ENCODE measurements around the gene FGD6.

Gene FGD6

DNA sequence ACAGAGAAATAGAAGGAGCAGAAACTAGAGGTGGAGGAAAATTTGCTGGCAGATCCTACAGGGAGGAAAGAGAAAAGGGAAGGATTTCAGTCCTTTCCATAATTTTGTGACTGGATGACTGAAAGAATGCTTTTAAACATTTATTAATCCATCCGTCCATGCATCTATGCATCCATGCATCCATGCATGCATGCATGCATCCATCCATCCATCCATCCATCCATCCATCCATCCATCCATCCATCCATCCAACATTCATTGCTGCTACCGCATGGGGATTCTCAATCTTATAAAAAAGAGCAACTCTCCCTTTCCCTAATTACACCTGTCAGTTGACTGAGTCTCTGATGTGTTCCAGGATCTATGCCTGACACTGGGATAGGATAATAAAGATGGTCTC is 88.2 kb downstream of the FGD6 start:
- no peaks in the 10 kb centered on the region for H3K4me1 ChIP-seq (ENCODE audit: insufficient read depth, low read length)
- no peak overlapping the region for H3K9ac ChIP-seq (ENCODE audit: low read depth, low read length)
- peaks cover 18% of the 10 kb centered on the region for H3K36me3 ChIP-seq (ENCODE audit: insufficient read depth, low read length)
- H3K9me3 ChIP-seq (ENCODE audit: control insufficient read depth, insufficient read depth, low read length): no peaks in the 10 kb centered on the region

DNA sequence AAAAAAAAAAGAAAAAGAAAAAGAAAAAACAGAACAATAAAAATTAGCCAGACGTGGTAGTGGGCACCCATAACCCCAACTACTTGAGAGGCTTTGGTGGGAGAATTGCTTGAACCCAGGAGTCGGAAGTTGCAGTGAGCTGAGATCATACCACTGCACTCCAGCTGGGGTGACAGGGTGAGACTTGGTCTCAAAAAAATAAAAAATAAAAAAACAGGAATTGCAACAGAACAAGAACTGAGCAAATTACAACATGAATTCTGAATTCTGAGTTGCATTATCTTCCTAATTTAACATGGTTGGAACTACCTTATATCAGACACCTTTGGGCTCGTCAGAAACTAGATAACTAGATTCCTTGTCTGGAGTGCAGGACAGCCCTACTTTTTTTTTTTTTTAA is 90.5 kb downstream of the FGD6 start:
- Histone ChIP-seq H3K9ac (ENCODE audit: low read depth, low read length) (no peak overlapping the region), H3K4me1 (ENCODE audit: insufficient read depth, low read length) (no peaks in the 10 kb centered on the region), H3K9me3 (ENCODE audit: control insufficient read depth, insufficient read depth, low read length) (no peaks in the 10 kb centered on the region), H3K36me3 (ENCODE audit: insufficient read depth, low read length) (peaks cover 11% of the 10 kb centered on the region)

DNA sequence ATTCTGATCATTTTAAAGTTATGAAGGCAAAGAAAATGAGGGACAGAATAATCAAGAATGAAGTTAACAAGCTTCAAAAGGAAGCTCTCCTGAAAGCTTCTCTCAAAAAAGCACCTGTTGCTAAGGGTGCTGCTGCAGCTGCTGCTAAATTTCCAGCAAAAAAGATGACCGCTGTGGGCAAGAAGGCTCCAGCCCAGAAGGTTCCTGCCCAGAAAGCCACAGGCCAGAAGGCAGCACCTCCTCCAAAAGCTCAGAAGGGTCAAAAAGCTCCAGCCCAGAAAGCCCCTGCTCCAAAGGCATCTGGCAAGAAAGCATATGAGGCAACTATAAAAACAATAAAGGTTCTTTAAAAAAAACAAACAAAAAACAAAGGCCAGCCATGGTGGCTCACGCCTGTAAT is 91.2 kb downstream of the FGD6 start:
- no peaks in the 10 kb centered on the region for H3K4me1 ChIP-seq (ENCODE audit: insufficient read depth, low read length)
- H3K36me3 ChIP-seq (ENCODE audit: insufficient read depth, low read length): peaks cover 7% of the 10 kb centered on the region
- no peaks in the 10 kb centered on the region for H3K9me3 ChIP-seq (ENCODE audit: control insufficient read depth, insufficient read depth, low read length)
- H3K9ac ChIP-seq (ENCODE audit: low read depth, low read length): no peak overlapping the region

DNA sequence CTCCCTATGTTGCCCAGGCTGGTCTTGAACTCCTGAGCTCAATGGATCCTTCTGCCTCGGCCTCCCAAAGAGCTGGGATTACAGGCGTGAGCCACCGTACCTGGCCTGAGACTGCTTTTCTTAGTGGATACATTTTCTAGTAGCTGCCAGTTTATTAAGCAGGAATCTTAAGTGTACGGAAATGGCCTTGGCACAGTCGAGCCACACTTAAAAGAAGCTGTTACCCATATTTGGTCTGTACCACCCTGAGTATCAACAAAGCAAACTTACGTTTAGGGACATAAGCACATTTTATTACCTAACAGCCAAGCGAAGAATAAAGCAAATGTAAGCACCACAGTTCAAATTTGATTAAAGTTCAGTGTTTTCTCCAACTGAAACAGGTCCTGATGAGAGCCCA is 93.2 kb downstream of the FGD6 start:
- Histone ChIP-seq H3K9me3 (ENCODE audit: control insufficient read depth, insufficient read depth, low read length) (no peaks in the 10 kb centered on the region), H3K4me1 (ENCODE audit: insufficient read depth, low read length) (no peaks in the 10 kb centered on the region), H3K9ac (ENCODE audit: low read depth, low read length) (no peak overlapping the region), H3K36me3 (ENCODE audit: insufficient read depth, low read length) (peaks cover 7% of the 10 kb centered on the region)

DNA sequence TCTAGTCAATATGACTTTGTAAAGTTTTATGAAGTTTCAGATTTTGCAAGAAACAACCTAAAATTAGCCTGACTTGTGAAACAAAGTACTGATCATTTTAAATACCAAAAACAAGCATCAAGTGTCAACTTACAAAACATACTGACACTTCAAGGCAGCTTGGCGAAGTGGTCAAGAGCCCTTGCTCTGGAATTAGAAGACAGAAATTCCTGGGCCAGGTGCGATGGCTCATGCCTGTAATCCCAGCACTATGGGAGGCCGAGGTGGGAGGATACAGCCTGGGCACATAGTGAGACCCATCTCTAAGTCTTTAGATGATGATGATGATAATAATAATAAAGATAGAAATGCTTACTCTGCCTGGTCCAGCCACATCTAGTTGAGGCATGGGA is 98.5 kb downstream of the FGD6 start:
- Histone ChIP-seq H3K4me1 (ENCODE audit: insufficient read depth, low read length) (peaks cover 22% of the 10 kb centered on the region), H3K9ac (ENCODE audit: low read depth, low read length) (no peak overlapping the region), H3K9me3 (ENCODE audit: control insufficient read depth, insufficient read depth, low read length) (no peaks in the 10 kb centered on the region), H3K36me3 (ENCODE audit: insufficient read depth, low read length) (no peaks in the 10 kb centered on the region; the same call in 1 of the 2 replicates)

DNA sequence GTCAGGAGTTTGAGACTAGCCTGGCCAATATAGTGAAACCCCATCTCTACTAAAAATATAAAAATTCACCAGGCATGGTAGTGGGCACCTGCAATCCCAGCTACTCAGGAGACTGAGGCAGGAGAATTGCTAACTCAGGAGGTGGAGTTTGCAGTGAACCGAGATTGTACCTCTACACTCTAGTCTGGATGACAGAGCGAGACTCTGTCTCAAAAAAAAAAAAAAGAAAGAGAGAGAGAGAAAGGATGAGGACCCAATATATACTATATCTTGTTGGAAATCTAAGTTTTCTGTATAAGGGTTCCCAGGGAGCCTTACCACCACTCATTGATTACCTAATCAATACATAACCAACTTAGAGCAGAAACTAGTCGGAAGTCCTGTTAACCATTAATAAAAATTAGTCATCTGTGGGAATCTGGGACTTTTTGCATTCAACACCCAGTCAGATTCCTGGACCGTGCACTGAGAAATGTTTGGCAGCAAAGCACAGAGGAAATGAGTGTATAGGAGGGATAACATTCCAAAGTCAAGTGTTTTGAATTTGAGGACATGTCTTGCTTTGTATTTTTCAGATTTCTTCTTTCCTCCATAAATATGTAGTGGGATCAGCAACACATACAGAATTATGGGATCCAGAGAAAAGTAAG is 99.0 kb downstream of the FGD6 start:
- H3K4me1 ChIP-seq (ENCODE audit: insufficient read depth, low read length): peaks cover 22% of the 10 kb centered on the region
- H3K36me3 ChIP-seq (ENCODE audit: insufficient read depth, low read length): no peaks in the 10 kb centered on the region; the same call in 1 of the 2 replicates
- no peak overlapping the region for H3K9ac ChIP-seq (ENCODE audit: low read depth, low read length)
- H3K9me3 ChIP-seq (ENCODE audit: control insufficient read depth, insufficient read depth, low read length): no peaks in the 10 kb centered on the region

DNA sequence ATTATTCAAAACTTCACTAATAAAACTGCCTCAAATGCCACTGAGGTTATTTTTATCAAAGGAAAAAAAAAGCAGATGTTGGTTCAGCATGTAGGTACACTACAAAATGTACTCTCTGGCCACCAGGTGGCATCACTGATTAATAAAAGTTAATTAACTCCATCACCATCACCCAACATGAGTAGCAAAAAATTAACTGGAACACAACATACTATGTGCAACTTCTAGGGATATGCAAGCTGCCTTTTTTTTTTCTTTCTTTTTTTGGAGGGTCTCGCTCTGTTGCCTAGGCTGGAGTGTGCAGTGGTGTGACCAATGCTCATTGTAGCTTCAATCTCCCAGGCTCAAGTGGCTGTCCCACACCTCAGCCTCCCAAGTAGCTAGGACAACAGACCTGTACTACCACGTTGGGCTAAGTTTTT is 100.1 kb downstream of the FGD6 start:
- no peaks in the 10 kb centered on the region for H3K9me3 ChIP-seq (ENCODE audit: control insufficient read depth, insufficient read depth, low read length)
- H3K9ac ChIP-seq (ENCODE audit: low read depth, low read length): no peak overlapping the region

DNA sequence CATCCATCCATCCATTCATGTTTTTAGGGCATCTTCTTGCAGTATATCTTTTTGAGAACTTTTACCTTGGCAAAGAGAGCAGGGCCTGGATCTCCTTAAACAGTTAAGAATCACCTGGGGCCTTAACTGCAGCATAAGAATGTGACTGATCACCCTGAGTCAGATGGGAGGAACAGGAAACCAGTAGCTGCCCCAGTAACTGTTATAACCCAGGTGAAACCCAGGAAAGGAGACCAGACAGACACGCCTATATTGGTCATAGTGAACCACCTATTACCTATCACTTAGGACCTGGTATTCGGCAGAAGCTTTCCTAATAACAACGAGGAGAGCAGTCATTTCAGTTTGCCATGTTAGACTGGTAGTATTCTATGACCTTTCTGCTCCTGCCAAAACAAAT is 100.5 kb downstream of the FGD6 start:
- no peak overlapping the region for H3K9ac ChIP-seq (ENCODE audit: low read depth, low read length)
- H3K9me3 ChIP-seq (ENCODE audit: control insufficient read depth, insufficient read depth, low read length): no peaks in the 10 kb centered on the region
- H3K36me3 ChIP-seq (ENCODE audit: insufficient read depth, low read length): peaks cover 6% of the 10 kb centered on the region; the same call in 1 of the 2 replicates
- H3K4me1 ChIP-seq (ENCODE audit: insufficient read depth, low read length): peaks cover 22% of the 10 kb centered on the region

More for the DNA sequence above, 100.1 kb downstream of the FGD6 start:
- peaks cover 22% of the 10 kb centered on the region for H3K4me1 ChIP-seq (ENCODE audit: insufficient read depth, low read length)
- H3K36me3 ChIP-seq (ENCODE audit: insufficient read depth, low read length): peaks cover 6% of the 10 kb centered on the region; the same call in 1 of the 2 replicates

DNA sequence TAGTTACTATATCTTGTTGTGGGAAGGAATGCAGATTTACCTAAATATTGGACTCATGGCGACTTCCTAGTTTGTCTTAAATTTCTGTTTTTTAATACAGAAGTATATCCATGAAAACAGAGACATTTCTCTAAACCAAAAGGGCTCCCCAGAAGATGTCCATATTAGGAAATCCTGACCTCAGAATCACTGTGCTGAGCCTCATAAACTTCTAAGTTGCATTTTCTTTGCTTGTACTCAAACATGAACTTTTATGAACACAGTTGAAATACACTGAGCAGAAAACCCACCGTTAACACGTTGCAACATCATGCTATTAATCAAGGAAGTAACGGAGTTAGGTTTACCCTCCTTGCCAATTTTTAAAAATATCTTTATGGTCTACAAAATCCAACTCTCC is 100.9 kb downstream of the FGD6 start:
- no peaks in the 10 kb centered on the region for H3K9me3 ChIP-seq (ENCODE audit: control insufficient read depth, insufficient read depth, low read length)
- peaks cover 22% of the 10 kb centered on the region for H3K4me1 ChIP-seq (ENCODE audit: insufficient read depth, low read length)
- peaks cover 6% of the 10 kb centered on the region; the same call in 1 of the 2 replicates for H3K36me3 ChIP-seq (ENCODE audit: insufficient read depth, low read length)
- H3K9ac ChIP-seq (ENCODE audit: low read depth, low read length): no peak overlapping the region

DNA sequence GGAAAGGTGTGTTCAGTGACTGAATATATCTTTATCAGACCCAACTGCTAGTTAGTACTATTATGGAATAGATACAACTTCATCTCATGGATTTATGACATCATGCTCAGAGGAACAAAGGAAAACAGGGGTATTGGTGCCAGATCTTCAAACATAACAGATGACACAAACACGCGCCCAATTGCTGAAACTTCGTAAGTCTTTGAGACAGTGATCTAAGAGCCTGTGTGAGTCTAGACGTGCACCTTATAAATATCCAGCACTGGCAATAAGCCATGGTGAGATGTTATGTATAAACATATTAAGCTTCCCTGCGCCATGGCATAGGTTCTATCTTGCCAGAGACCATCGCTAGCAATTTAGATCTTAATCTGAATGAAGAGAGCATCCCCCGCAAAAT is 101.6 kb downstream of the FGD6 start:
- H3K9me3 ChIP-seq (ENCODE audit: control insufficient read depth, insufficient read depth, low read length): no peaks in the 10 kb centered on the region
- no peak overlapping the region for H3K9ac ChIP-seq (ENCODE audit: low read depth, low read length)
- H3K4me1 ChIP-seq (ENCODE audit: insufficient read depth, low read length): peaks cover 22% of the 10 kb centered on the region
- H3K36me3 ChIP-seq (ENCODE audit: insufficient read depth, low read length): peaks cover 7% of the 10 kb centered on the region; the same call in 1 of the 2 replicates

DNA sequence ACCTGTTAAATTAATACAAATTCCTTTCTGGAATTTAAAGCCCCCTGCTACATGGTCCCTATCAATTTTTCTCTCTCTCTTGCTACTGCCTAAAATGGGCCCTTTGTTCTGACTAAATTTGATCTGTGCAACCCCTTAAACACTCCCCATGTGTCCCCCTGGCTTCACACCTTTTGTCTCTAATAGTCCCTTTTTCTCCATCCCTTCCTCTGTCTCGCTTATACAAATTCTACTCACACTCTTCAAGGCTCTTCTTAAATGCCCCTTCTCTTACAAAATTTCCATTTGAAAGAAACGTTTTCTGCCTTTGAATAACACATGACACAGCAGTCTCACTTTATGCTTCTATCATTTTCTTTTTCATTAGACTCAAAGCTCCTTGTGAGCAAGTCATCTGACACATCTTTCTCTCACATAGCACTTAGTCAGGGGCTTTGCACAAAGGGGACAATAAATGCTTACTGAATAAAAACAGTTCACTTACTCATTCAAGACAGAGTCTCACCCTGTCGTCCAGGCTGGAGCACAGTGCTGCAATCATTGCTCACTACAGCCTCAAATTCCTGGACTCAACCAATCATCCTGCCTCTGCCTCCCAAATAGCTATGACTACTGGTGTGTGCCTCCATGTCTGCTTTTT is 102.4 kb downstream of the FGD6 start:
- peaks cover 22% of the 10 kb centered on the region for H3K4me1 ChIP-seq (ENCODE audit: insufficient read depth, low read length)
- H3K9me3 ChIP-seq (ENCODE audit: control insufficient read depth, insufficient read depth, low read length): no peaks in the 10 kb centered on the region
- peaks cover 11% of the 10 kb centered on the region; the same call in 1 of the 2 replicates for H3K36me3 ChIP-seq (ENCODE audit: insufficient read depth, low read length)
- H3K9ac ChIP-seq (ENCODE audit: low read depth, low read length): no peak overlapping the region

DNA sequence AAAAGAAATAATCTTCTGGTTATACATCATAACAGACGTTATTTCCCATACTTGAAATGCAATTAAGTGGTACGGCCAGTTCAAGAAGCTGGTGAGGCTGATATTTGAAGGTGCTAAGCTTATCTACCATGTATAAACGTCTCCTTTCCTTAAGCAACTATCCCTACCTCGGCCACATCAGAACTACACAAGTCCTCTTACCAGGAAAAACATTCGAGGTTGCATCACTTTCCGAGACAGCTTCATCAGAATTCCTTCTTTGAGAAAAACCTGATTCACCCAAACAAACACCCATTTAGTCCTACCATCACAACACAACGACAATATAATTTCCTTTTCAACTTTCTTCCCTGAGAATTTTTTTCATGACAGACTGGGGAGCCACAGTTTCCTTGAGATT is 109.9 kb downstream of the FGD6 start:
- Histone ChIP-seq H3K4me1 (ENCODE audit: insufficient read depth, low read length) (no peaks in the 10 kb centered on the region), H3K9me3 (ENCODE audit: control insufficient read depth, insufficient read depth, low read length) (no peaks in the 10 kb centered on the region), H3K9ac (ENCODE audit: low read depth, low read length) (no peak overlapping the region), H3K36me3 (ENCODE audit: insufficient read depth, low read length) (peaks cover 32% of the 10 kb centered on the region)

DNA sequence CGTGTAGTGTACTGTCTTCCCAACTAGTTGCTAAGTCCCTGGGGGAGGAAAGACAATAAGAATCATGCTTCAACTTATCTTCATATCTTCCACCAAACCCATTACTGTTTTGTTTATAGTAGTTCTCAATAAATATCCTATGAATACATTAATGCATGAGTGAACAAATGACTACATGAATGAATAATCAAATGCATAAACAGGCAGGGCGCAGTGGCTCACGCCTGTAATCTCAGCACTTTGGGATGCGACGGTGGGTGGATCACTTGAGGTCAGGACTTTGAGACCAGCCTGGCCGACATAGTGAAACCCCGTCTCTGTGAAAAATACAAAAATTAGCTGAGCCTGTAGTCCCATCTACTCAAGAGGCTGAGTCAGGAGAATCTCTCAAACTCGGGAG is 111.7 kb downstream of the FGD6 start:
- Histone ChIP-seq H3K9ac (ENCODE audit: low read depth, low read length) (no peak overlapping the region), H3K4me1 (ENCODE audit: insufficient read depth, low read length) (no peaks in the 10 kb centered on the region), H3K36me3 (ENCODE audit: insufficient read depth, low read length) (peaks cover 30% of the 10 kb centered on the region), H3K9me3 (ENCODE audit: control insufficient read depth, insufficient read depth, low read length) (no peaks in the 10 kb centered on the region)

DNA sequence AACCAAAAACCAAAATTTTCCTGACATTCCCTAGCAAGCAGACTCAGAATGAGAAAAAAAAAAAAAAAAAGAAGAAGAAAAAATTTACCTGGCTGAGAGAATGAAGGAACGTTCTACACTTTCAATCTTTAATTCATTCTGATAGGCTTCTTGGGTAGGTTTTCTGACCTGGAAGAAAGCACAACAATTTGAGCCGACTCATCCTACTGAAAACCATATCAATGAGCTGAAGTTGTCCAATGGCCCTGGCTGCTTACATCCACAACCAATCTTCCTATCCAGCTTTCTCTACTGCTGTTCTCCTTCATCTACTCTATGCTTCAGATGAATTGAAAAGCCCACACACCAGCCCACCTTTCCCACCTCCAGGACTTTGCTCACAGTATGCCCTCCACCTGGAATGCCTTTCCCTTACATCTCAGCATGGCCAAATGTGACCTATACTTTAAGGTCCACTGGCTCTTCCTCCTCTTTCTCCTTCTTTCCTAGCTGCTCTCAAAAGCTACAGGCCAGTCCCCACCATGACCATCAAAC is 112.3 kb downstream of the FGD6 start:
- no peak overlapping the region for H3K9ac ChIP-seq (ENCODE audit: low read depth, low read length)
- H3K9me3 ChIP-seq (ENCODE audit: control insufficient read depth, insufficient read depth, low read length): no peaks in the 10 kb centered on the region
- no peaks in the 10 kb centered on the region for H3K4me1 ChIP-seq (ENCODE audit: insufficient read depth, low read length)
- peaks cover 27% of the 10 kb centered on the region for H3K36me3 ChIP-seq (ENCODE audit: insufficient read depth, low read length)
